Measurements from ENCODE around the gene JAZF1. TPM values are rescaled to one million over a fixed set of nuclear protein-coding genes. Genes with fewer than 3 reads are reported as not detected.

Gene JAZF1
- total RNA-seq, 1 experiment from 2014 or later = 5.6 TPM

GRCh38 chr7:28165961-28166955, 14.3 kb downstream of the JAZF1 start:
- DNase-seq (ENCODE audit: low read depth) = peak; percentile 84

DNA sequence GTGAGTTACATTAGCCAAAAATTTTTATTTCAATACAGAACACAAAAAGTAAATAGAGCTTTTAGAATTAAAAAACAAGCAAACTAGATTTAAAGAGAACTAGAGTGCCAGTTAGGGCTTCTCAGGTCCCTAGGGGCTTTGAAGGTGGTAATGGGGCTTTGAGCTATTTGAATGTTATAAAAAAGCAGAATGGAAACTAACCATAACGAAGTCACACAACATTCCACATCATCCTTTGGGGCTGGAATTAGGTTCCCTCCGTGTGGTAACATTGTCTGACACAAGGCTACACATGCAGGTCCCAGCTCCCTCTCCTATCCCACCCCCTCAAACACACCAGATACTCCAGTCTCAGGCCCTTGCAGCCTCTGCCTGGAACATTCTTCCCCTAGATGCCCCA, 15.3 kb downstream of the JAZF1 start:
- DNase-seq (ENCODE audit: low read depth) = no peak

GRCh38 chr7:28163949-28164348, 16.6 kb downstream of the JAZF1 start:
- peak; percentile 63 for DNase-seq (ENCODE audit: low read depth)

DNA sequence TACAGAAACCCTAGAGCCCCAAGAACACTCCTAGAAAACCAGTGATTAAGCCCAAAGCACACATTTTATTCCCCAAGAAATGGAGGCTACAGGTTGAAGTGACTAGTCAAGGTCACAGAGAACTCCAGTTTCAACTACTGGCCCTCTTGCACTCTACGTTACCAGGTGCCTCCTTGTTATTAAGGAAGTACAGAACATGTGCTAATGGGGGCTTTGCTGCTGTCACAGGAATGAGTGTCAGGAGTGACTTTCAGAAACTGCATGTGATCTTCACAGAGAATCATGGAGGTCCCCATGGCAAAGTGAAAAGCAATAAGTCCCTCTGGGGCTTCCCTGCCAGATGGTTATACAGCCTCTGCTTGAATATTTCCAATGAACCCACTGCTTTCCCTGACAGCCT, 19.3 kb downstream of the JAZF1 start:
- no peak for DNase-seq (ENCODE audit: low read depth)

DNA sequence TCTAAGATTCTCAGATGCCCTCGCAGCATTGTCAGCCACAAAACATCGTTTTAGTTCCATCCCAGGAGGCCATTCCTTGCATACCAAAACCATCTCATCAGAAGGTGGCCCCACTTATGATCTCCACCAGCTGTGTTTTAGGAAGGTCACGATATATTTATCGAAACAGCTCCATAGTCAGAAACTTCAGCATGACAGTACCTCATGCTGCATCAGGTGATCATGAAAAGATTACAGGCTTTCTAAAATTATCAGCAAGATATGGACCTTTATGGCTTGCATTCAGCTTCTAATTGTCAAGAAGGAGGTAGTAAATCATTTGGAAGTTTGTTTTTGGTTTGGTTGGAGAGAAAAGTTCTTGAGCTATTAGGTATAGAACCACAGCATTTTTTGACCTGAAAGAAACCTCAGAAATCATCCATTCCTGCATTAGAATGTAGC, 20.0 kb downstream of the JAZF1 start:
- DNase-seq (ENCODE audit: low read depth) = no peak

- DNase-seq (ENCODE audit: low read depth) = no peak
Observed at GRCh38 chr7:28157831-28158416, 22.7 kb downstream of the JAZF1 start.

DNA sequence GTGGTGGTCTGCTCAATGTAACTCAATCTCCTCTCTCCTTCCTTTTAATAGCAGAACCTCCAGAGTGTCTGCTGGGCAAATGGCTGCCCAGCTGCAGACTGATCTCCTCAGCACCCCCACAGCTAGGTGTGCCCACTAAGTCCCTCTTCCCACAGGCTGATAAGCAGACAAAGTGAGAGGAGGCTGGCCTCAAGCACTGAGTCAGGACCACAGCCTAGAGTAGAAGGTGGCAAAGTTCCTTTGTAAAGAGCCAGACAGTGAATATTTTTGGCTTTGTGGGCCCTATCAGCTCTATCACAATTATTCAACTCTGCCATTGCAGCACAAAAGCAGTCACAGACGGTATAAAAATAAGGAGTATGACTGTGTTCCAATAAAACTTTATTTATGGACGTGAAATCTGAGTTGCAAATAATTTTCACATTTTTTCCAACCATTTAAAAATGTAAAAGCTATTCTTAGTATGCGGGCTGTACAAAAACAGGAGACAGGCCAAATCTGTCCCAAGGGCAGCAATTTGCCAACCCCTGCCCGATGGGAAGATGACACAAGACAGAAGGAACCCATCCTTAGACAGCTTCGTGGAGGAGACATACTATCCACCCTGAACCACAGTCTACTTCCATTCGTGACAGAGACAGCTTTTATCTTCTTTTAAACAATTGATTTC, 23.4 kb downstream of the JAZF1 start:
- no peak for DNase-seq (ENCODE audit: low read depth)

- no peak for DNase-seq (ENCODE audit: low read depth)
Observed at GRCh38 chr7:28156401-28156800, 24.2 kb downstream of the JAZF1 start.

- DNase-seq (ENCODE audit: low read depth) = peak; percentile 28
Observed at GRCh38 chr7:28155964-28156363, 24.6 kb downstream of the JAZF1 start.

- DNase-seq (ENCODE audit: low read depth) = no peak
Observed at GRCh38 chr7:28155019-28155660, 25.5 kb downstream of the JAZF1 start.

DNA sequence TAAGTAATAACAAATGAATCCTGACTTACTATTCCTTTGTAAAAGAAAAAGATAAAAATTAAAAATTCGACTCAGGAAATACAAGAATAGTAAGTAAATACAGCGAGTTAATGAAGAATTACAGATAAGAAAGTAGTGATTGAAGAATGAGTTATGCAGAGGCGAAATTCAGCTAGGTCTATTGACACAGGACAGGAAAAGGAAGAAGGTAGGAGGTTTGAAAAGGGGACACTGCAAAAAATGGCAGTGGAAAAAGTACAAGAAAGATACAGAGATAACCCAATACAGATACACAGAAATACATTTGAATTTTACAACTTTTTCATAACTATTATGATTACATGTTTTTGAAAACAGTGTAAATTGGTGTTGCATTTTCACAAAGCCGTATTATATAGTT, 28.0 kb downstream of the JAZF1 start:
- DNase-seq (ENCODE audit: low read depth) = no peak

DNA sequence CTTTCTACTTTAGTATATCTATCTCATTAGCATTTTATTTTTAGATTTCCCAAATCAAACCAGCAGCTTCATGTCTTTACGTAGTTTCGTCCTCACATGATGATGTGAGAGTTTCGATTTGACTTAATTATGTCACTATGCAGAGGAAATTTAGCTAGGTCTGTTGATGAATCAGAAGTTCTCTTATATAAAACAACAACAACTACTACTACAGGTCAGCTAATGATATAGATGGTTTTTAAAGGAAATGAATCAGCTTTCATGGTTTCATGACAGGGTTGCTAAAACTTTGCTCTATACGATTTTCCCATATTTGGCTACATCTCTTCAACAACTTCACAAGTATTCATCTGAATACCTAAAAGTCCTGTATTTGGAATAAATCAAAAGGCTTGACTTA, 28.6 kb downstream of the JAZF1 start:
- no peak for DNase-seq (ENCODE audit: low read depth)

- DNase-seq (ENCODE audit: low read depth) = no peak
Observed at GRCh38 chr7:28149291-28150101, 31.1 kb downstream of the JAZF1 start.

GRCh38 chr7:28145931-28146330, 34.7 kb downstream of the JAZF1 start:
- no peak for DNase-seq (ENCODE audit: low read depth)

- no peak for DNase-seq (ENCODE audit: low read depth)
Observed at GRCh38 chr7:28145090-28145626, 35.4 kb downstream of the JAZF1 start.

- no peak for DNase-seq (ENCODE audit: low read depth)
Observed at GRCh38 chr7:28144266-28144665, 36.3 kb downstream of the JAZF1 start.

- DNase-seq (ENCODE audit: low read depth) = no peak
Observed at GRCh38 chr7:28142650-28143049, 37.9 kb downstream of the JAZF1 start.

DNA sequence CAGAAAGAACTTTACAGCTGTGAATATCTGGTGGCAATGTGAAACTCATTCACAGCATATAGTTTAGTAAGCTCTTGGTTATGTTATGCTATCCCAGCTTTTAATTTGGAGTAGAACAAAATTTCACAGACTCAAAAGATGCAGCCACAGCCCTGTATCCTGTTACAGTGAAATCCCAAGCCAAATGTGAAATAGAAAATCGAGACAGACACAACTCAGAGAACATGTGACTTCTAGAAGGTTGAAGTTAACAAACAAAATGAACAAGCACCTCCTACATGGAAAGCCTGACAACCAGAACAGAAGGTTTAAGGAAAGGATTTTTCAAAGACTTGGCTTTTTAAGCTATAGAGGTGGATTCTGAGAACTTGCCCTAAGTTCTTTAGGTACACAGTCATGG, 39.6 kb downstream of the JAZF1 start:
- peak; percentile 37 for DNase-seq (ENCODE audit: low read depth)

- no peak for DNase-seq (ENCODE audit: low read depth)
Observed at GRCh38 chr7:28138837-28139236, 41.8 kb downstream of the JAZF1 start.

GRCh38 chr7:28137463-28137862, 43.1 kb downstream of the JAZF1 start:
- DNase-seq (ENCODE audit: low read depth) = no peak

- peak; percentile 39 for DNase-seq (ENCODE audit: low read depth)
Observed at GRCh38 chr7:28136885-28137284, 43.7 kb downstream of the JAZF1 start.

Data from LHCN-M2 (cell line).